Measurements from ENCODE around the gene ZNF431. TPM values are rescaled to one million over a fixed set of nuclear protein-coding genes. Genes with fewer than 3 reads are reported as not detected.
"Not testable (repeated sequence)": the region's sequence is repeated elsewhere in the genome, so short reads cannot be mapped to it uniquely, and the experiment has no call there.

ZNF431 gene
- polyA plus RNA-seq, 1 experiment: 4.0 TPM

GRCh38 chr19:21221693-21222092 is 79.9 kb downstream of the ZNF431 start:
- CTCF ChIA-PET: interaction anchor here (1.0 kb wide), 1 partner anchor 13 kb away, joined by 3 read pairs; no protein-coding TSS in a partner anchor
- H3K36me3 ChIP-seq (ENCODE audit: control insufficient read depth, insufficient read depth, low read length): no peaks in the 10 kb centered on the region
- POLR2A ChIA-PET: no interaction called here
- H3K4me3 ChIP-seq (ENCODE audit: low read depth, low read length): no peak overlapping the region
- no peaks in the 10 kb centered on the region for H3K27me3 ChIP-seq (ENCODE audit: control insufficient read depth, insufficient read depth, low read length)
- TF ChIP-seq, protein P1, sequence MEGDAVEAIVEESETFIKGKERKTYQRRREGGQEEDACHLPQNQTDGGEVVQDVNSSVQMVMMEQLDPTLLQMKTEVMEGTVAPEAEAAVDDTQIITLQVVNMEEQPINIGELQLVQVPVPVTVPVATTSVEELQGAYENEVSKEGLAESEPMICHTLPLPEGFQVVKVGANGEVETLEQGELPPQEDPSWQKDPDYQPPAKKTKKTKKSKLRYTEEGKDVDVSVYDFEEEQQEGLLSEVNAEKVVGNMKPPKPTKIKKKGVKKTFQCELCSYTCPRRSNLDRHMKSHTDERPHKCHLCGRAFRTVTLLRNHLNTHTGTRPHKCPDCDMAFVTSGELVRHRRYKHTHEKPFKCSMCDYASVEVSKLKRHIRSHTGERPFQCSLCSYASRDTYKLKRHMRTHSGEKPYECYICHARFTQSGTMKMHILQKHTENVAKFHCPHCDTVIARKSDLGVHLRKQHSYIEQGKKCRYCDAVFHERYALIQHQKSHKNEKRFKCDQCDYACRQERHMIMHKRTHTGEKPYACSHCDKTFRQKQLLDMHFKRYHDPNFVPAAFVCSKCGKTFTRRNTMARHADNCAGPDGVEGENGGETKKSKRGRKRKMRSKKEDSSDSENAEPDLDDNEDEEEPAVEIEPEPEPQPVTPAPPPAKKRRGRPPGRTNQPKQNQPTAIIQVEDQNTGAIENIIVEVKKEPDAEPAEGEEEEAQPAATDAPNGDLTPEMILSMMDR (IDR thresholded peaks at IDR 0.05; ENCODE audit: insufficient read depth, low read depth, low read length): no peak
- DNase-seq (ENCODE audit: low read depth): no peak

DNA sequence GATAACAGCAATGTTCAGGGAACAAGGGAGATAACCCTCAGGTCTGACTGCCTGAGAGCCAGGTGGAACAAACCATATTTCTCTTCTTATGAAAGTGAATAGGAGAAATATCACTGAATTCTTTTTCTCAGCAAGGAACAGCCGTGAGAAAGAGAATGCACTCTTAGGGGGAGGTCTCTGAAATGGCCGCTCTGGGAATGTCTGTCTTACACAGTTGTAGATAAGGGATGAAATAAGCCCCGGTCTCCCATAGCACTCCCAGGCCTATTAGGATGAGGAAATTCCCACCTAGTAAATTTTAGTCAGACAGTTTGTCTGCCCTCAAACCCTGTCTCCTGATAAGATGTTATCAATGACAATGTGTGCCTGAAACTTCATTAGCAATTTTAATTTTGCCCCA is 88.1 kb downstream of the ZNF431 start:
- H3K4me3 ChIP-seq (ENCODE audit: low read depth, low read length); H3K36me3 ChIP-seq (ENCODE audit: control insufficient read depth, insufficient read depth, low read length); DNase-seq (ENCODE audit: low read depth); POLR2A ChIA-PET; H3K27me3 ChIP-seq (ENCODE audit: control insufficient read depth, insufficient read depth, low read length); CTCF ChIA-PET: not testable (repeated sequence)

- POLR2A ChIA-PET: no interaction called here
- H3K36me3 ChIP-seq (ENCODE audit: control insufficient read depth, insufficient read depth, low read length): no peaks in the 10 kb centered on the region
- DNase-seq (ENCODE audit: low read depth): no peak
- no peaks in the 10 kb centered on the region for H3K27me3 ChIP-seq (ENCODE audit: control insufficient read depth, insufficient read depth, low read length)
- CTCF ChIA-PET: no interaction called here
- TF ChIP-seq, protein P1 (IDR thresholded peaks at IDR 0.05; ENCODE audit: insufficient read depth, low read depth, low read length): no peak
- no peak overlapping the region for H3K4me3 ChIP-seq (ENCODE audit: low read depth, low read length)
Observed at GRCh38 chr19:21233691-21234090, 91.9 kb downstream of the ZNF431 start.

DNA sequence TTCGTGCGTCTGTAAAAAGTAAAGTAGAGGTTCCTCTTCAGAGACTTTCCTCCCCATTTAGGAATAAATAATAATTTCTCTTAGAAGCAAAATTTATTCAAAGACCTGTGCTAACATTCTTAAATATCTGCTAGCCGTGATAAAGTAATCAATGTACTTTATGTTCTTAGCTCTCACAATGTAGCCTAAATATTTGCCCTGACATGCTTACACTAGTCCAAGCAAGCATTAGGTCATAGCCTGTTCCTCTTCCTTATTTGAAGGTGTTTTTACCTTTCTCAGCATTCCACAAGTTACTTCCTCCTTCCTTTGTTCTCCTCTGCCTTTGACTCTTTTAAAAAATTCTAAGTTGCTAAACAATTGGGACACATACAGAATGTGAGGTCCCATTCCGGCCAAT is 94.9 kb downstream of the ZNF431 start:
- H3K27me3 ChIP-seq (ENCODE audit: control insufficient read depth, insufficient read depth, low read length); H3K36me3 ChIP-seq (ENCODE audit: control insufficient read depth, insufficient read depth, low read length); POLR2A ChIA-PET; DNase-seq (ENCODE audit: low read depth); H3K4me3 ChIP-seq (ENCODE audit: low read depth, low read length); CTCF ChIA-PET: not testable (repeated sequence)

- ChIA-PET CTCF (no interaction called here), POLR2A (no interaction called here)
- H3K36me3 ChIP-seq (ENCODE audit: control insufficient read depth, insufficient read depth, low read length): no peaks in the 10 kb centered on the region
- TF ChIP-seq, protein P1 (IDR thresholded peaks at IDR 0.05; ENCODE audit: insufficient read depth, low read depth, low read length): no peak
- H3K27me3 ChIP-seq (ENCODE audit: control insufficient read depth, insufficient read depth, low read length): no peaks in the 10 kb centered on the region
- no peak for DNase-seq (ENCODE audit: low read depth)
- H3K4me3 ChIP-seq (ENCODE audit: low read depth, low read length): no peak overlapping the region
Observed at GRCh38 chr19:21238670-21239069, 96.8 kb downstream of the ZNF431 start.

Small RNA genes lying within 50 kb of the gene (small RNA-seq; reads per million reads assigned to genes)
- gene RNA5SP469 (ENCODE audit: insufficient read length, low read depth, low replicate concordance): not detected

Other genes with a start within 250 kb of the ZNF431 start
- 4.6 and 8.7 TPM in 2 replicates for gene ZNF85, start 218.8 kb upstream of the ZNF431 start, polyA plus RNA-seq (2011; rRNA removed)
- 5.3 and 5.9 TPM in 2 replicates for gene ZNF430, start 121.4 kb upstream of the ZNF431 start, polyA plus RNA-seq (2011; rRNA removed)
- gene ZNF714, start 59.8 kb upstream of the ZNF431 start, polyA plus RNA-seq (2011; rRNA removed): 5.6 and 7.9 TPM in 2 replicates
- gene ZNF708, start 187.4 kb downstream of the ZNF431 start, polyA plus RNA-seq (2011; rRNA removed): 1.8 and 2.1 TPM in 2 replicates
- 4.2 and 6.4 TPM in 2 replicates for gene ZNF738, start 217.0 kb downstream of the ZNF431 start, polyA plus RNA-seq (2011; rRNA removed)